ENCODE measurements around the gene FAM241B.

Gene FAM241B

GRCh38 chr10:69662901-69663300 is 32.9 kb downstream of the FAM241B start:
- H3K4me1 ChIP-seq = peaks cover 0 to 23% (median 9%) of the 10 kb centered on the region in 10 experiments; a peak in 9 of 20 replicates
- H3K4me2 ChIP-seq = no peak overlapping the region
- H3K4me3 ChIP-seq = no peak overlapping the region
- no peak overlapping the region for H3K9ac ChIP-seq
- no peaks in the 10 kb centered on the region; a peak in 1 of 22 replicates for H4K20me1 ChIP-seq
- no peak overlapping the region for H3K27ac ChIP-seq
- peaks cover 0 to 2% (median 0%) of the 10 kb centered on the region in 11 experiments; a peak in 4 of 22 replicates for H3K9me3 ChIP-seq (replicated peaks in 1 of 11)
- H3K27me3 ChIP-seq = peaks cover 0 to 5% (median 0%) of the 10 kb centered on the region in 11 experiments; a peak in 1 of 22 replicates
- no peaks in the 10 kb centered on the region for H3K36me3 ChIP-seq
- no peak for TF ChIP-seq Cebpa-rat (IDR thresholded peaks at IDR 0.05)

- H3K9me3 ChIP-seq (replicated peaks in 1 of 11) = peaks cover 0 to 8% (median 0%) of the 10 kb centered on the region in 11 experiments; a peak in 4 of 22 replicates
- H3K36me3 ChIP-seq = no peaks in the 10 kb centered on the region
- no peaks in the 10 kb centered on the region; a peak in 1 of 22 replicates for H4K20me1 ChIP-seq
- H3K4me3 ChIP-seq = no peak overlapping the region
- no peak overlapping the region for H3K4me2 ChIP-seq
- peaks cover 0 to 5% (median 0%) of the 10 kb centered on the region in 11 experiments; a peak in 1 of 22 replicates for H3K27me3 ChIP-seq
- no peak overlapping the region for H3K9ac ChIP-seq
- no peak for TF ChIP-seq Cebpa-rat (IDR thresholded peaks at IDR 0.05)
- H3K4me1 ChIP-seq = peaks cover 0 to 23% (median 12%) of the 10 kb centered on the region in 10 experiments; a peak in 14 of 20 replicates
- H3K27ac ChIP-seq = no peak overlapping the region
Observed at GRCh38 chr10:69663369-69663947, 33.4 kb downstream of the FAM241B start.

- Histone ChIP-seq H3K4me2 (no peak overlapping the region), H3K4me1 (peaks cover 0 to 22% (median 16%) of the 10 kb centered on the region in 10 experiments; a peak in 15 of 20 replicates), H4K20me1 (no peaks in the 10 kb centered on the region), H3K4me3 (no peak overlapping the region), H3K27ac (no peak overlapping the region), H3K27me3 (no peaks in the 10 kb centered on the region), H3K36me3 (no peaks in the 10 kb centered on the region), H3K9me3 (replicated peaks in 1 of 11) (peaks cover 0 to 8% (median 0%) of the 10 kb centered on the region in 11 experiments; a peak in 4 of 22 replicates), H3K9ac (no peak overlapping the region)
- no peak for TF ChIP-seq Cebpa-rat (IDR thresholded peaks at IDR 0.05)
Observed at GRCh38 chr10:69665474-69666320, 35.6 kb downstream of the FAM241B start.

- Histone ChIP-seq H4K20me1 (no peaks in the 10 kb centered on the region), H3K4me1 (peaks cover 0 to 20% (median 13%) of the 10 kb centered on the region in 10 experiments; a peak in 15 of 20 replicates), H3K9ac (no peak overlapping the region), H3K4me3 (no peak overlapping the region), H3K27ac (no peak overlapping the region), H3K4me2 (no peak overlapping the region), H3K9me3 (replicated peaks in 1 of 11) (peaks cover 0 to 8% (median 0%) of the 10 kb centered on the region in 11 experiments; a peak in 4 of 22 replicates), H3K36me3 (no peaks in the 10 kb centered on the region), H3K27me3 (no peaks in the 10 kb centered on the region)
- TF ChIP-seq Cebpa-rat (IDR thresholded peaks at IDR 0.05) = no peak
Observed at GRCh38 chr10:69666756-69667155, 36.7 kb downstream of the FAM241B start.

GRCh38 chr10:69668721-69669120 is 38.7 kb downstream of the FAM241B start:
- Histone ChIP-seq H3K4me1 (peaks cover 0 to 19% (median 7%) of the 10 kb centered on the region in 10 experiments; a peak in 11 of 20 replicates), H3K36me3 (no peaks in the 10 kb centered on the region), H3K27ac (no peak overlapping the region), H4K20me1 (no peaks in the 10 kb centered on the region), H3K4me3 (no peak overlapping the region), H3K4me2 (peak overlapping the region in 5 of 11 experiments; percentile 27 to 55 (median 43); a peak in 8 of 22 replicates), H3K9me3 (replicated peaks in 1 of 11) (peaks cover 0 to 8% (median 0%) of the 10 kb centered on the region in 11 experiments; a peak in 3 of 22 replicates), H3K9ac (no peak overlapping the region), H3K27me3 (no peaks in the 10 kb centered on the region)
- no peak for TF ChIP-seq Cebpa-rat (IDR thresholded peaks at IDR 0.05)

GRCh38 chr10:69669409-69669808 is 39.4 kb downstream of the FAM241B start:
- Histone ChIP-seq H4K20me1 (no peaks in the 10 kb centered on the region), H3K4me3 (no peak overlapping the region), H3K27me3 (no peaks in the 10 kb centered on the region), H3K36me3 (no peaks in the 10 kb centered on the region), H3K9ac (no peak overlapping the region), H3K4me2 (peak overlapping the region in 3 of 11 experiments; percentile 43 to 55 (median 55); a peak in 4 of 22 replicates), H3K27ac (no peak overlapping the region), H3K9me3 (replicated peaks in 1 of 11) (peaks cover 0 to 8% (median 0%) of the 10 kb centered on the region in 11 experiments; a peak in 3 of 22 replicates), H3K4me1 (peaks cover 0 to 19% (median 6%) of the 10 kb centered on the region in 10 experiments; a peak in 11 of 20 replicates)
- no peak for TF ChIP-seq Cebpa-rat (IDR thresholded peaks at IDR 0.05)

GRCh38 chr10:69673521-69673920 is 43.5 kb downstream of the FAM241B start:
- Histone ChIP-seq H3K4me1 (peaks cover 0 to 9% (median 3%) of the 10 kb centered on the region in 10 experiments; a peak in 9 of 20 replicates), H3K4me3 (no peak overlapping the region), H3K27ac (no peak overlapping the region), H4K20me1 (no peaks in the 10 kb centered on the region), H3K4me2 (no peak overlapping the region), H3K9ac (no peak overlapping the region), H3K27me3 (no peaks in the 10 kb centered on the region), H3K36me3 (no peaks in the 10 kb centered on the region), H3K9me3 (replicated peaks in 1 of 11) (no peaks in the 10 kb centered on the region; a peak in 1 of 22 replicates)
- no peak for TF ChIP-seq Cebpa-rat (IDR thresholded peaks at IDR 0.05)

GRCh38 chr10:69674786-69675185 is 44.7 kb downstream of the FAM241B start:
- H3K9me3 ChIP-seq (replicated peaks in 1 of 11) = no peaks in the 10 kb centered on the region
- H3K36me3 ChIP-seq = no peaks in the 10 kb centered on the region
- no peak overlapping the region for H3K27ac ChIP-seq
- H3K4me3 ChIP-seq = no peak overlapping the region
- no peak for TF ChIP-seq Cebpa-rat (IDR thresholded peaks at IDR 0.05)
- no peaks in the 10 kb centered on the region for H3K4me1 ChIP-seq
- H3K27me3 ChIP-seq = no peaks in the 10 kb centered on the region
- H4K20me1 ChIP-seq = no peaks in the 10 kb centered on the region
- no peak overlapping the region for H3K4me2 ChIP-seq
- no peak overlapping the region for H3K9ac ChIP-seq

- Histone ChIP-seq H3K36me3 (no peaks in the 10 kb centered on the region), H3K4me3 (no peak overlapping the region), H3K9ac (no peak overlapping the region), H3K4me2 (no peak overlapping the region), H3K4me1 (no peaks in the 10 kb centered on the region), H3K27me3 (no peaks in the 10 kb centered on the region), H4K20me1 (no peaks in the 10 kb centered on the region), H3K27ac (no peak overlapping the region), H3K9me3 (replicated peaks in 1 of 11) (no peaks in the 10 kb centered on the region)
- TF ChIP-seq Cebpa-rat (IDR thresholded peaks at IDR 0.05) = no peak
Observed at GRCh38 chr10:69676301-69676700, 46.3 kb downstream of the FAM241B start.
